GM06990 (cell line): Measurements from ENCODE around the gene EXD2.
"Not testable (repeated sequence)": the region's sequence is repeated elsewhere in the genome, so short reads cannot be mapped to it uniquely, and the experiment has no call there.

Source experiments
- DNase-seq: peaks from one replicate; pipeline ENCODE4 v3.0.0-alpha.2; 2011; ENCODE audit not compliant: insufficient read length; ENCODE audit errors: extremely low read depth
- H3K27me3 ChIP-seq: replicated peaks from 2 replicates; pipeline ENCODE4 v1.6.0; 2011; ENCODE audit warnings: low read length; ENCODE audit not compliant: control insufficient read depth, insufficient read depth
- H3K36me3 ChIP-seq: 2 replicates; pipeline ENCODE4 v1.5.1; 2011; ENCODE audit warnings: low read length; ENCODE audit not compliant: control insufficient read depth, insufficient read depth
- H3K4me3 ChIP-seq: replicated peaks from 2 replicates; pipeline ENCODE4 v1.5.1; 2011; ENCODE audit warnings: low read depth, mild to moderate bottlenecking, control low read depth, low read length
- TF ChIP-seq, protein P1 (sequence below): IDR thresholded peaks from 2 replicates; pipeline ENCODE4 v1.5.1; 2011; ENCODE audit warnings: low read length, control low read depth, mild to moderate bottlenecking, inconsistent platforms; ENCODE audit not compliant: insufficient read depth, poor library complexity, severe bottlenecking

EXD2 gene

DNA sequence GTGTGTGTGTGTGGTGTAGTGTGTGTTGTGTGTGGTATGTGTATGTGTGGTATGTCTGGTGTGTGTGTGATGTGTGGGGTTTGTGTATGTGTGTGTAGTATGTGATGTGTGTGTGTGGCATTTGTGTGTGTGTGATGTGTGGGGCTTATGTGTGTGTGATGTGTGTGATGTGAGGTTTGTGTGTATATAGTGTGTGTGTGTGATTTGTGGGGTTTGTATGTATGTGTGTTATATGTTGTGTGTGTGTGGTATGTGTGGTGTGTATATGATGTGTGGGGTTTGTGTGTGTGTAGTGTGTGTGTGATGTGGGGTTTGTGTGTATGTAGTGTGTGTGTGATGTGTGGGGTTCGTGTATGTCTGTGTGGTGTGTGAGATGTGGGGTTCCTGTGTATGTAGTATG lies 78.1 kb downstream of the EXD2 start:
- TF ChIP-seq, protein P1, sequence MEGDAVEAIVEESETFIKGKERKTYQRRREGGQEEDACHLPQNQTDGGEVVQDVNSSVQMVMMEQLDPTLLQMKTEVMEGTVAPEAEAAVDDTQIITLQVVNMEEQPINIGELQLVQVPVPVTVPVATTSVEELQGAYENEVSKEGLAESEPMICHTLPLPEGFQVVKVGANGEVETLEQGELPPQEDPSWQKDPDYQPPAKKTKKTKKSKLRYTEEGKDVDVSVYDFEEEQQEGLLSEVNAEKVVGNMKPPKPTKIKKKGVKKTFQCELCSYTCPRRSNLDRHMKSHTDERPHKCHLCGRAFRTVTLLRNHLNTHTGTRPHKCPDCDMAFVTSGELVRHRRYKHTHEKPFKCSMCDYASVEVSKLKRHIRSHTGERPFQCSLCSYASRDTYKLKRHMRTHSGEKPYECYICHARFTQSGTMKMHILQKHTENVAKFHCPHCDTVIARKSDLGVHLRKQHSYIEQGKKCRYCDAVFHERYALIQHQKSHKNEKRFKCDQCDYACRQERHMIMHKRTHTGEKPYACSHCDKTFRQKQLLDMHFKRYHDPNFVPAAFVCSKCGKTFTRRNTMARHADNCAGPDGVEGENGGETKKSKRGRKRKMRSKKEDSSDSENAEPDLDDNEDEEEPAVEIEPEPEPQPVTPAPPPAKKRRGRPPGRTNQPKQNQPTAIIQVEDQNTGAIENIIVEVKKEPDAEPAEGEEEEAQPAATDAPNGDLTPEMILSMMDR = no peak
- H3K4me3 ChIP-seq = no peak overlapping the region
- no peaks in the 10 kb centered on the region for H3K36me3 ChIP-seq
- no peak for DNase-seq
- H3K27me3 ChIP-seq = peaks cover 3% of the 10 kb centered on the region

DNA sequence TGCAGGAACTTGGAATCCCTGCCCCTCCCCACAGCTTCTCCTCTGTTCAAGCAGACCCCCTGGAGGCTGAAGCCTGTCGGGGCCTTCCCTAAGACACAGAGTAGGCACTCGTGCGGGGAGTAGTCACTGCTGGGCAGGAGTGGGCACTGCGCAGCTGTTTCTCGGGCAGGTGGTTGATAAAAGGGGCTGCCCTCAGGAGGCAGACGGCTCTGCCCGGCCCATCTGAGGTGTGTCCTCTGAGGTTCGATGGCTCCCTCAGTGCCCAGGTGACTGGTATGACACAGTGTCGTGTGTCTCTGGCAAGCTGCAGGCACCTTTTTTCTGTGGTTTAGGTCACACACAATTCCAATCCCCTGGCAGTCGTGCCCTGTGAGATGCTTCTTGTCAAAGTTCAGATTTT lies 78.8 kb downstream of the EXD2 start:
- Histone ChIP-seq H3K4me3 (no peak overlapping the region), H3K36me3 (no peaks in the 10 kb centered on the region), H3K27me3 (peaks cover 3% of the 10 kb centered on the region)
- no peak for DNase-seq
- TF ChIP-seq, protein P1 = no peak

DNA sequence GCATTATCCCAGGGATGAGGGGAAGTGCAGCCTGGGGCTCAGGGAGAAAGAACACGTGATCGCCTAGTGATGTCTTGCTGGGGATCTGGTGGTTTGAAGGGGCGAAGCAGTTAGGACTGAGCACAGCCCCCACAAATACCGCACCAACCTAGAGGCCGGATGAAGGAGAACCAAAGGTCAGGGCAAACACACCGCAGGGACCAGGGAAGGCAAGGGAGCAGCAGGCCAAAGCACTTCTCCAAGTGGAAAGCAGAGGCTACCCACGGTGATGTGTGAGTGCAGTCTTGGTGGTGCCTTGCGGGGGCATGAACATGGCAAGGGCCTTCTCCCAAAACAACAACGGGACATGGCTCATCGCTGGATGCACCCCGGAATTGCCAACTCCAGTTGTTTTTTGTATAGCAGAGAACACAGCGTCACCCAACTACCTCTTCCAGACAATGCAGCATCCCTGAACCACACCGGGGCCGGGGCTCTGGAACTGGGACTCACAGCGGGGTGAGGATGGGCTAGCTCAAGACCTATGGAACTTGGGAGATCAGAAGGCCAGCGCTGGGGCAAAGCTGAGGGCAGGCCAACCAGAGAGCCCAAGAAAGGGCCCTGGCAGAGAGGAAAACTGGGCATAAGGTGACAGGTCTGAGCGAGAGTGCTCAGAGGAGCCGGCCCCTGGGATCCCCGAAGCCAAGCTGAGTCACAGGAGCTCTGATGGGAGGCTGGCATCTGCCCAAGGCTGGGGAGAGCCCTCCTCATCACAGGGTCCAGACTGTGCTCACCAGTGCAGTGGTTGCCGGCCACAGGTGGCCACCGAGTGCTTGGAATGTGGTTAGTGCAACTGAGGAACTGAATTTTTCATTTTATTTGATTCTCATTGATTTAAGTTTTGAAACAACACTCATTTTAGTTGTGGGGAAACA lies 79.8 kb downstream of the EXD2 start:
- TF ChIP-seq, protein P1 = no peak
- Histone ChIP-seq H3K36me3 (no peaks in the 10 kb centered on the region), H3K27me3 (peaks cover 1% of the 10 kb centered on the region), H3K4me3 (no peak overlapping the region)
- no peak for DNase-seq

DNA sequence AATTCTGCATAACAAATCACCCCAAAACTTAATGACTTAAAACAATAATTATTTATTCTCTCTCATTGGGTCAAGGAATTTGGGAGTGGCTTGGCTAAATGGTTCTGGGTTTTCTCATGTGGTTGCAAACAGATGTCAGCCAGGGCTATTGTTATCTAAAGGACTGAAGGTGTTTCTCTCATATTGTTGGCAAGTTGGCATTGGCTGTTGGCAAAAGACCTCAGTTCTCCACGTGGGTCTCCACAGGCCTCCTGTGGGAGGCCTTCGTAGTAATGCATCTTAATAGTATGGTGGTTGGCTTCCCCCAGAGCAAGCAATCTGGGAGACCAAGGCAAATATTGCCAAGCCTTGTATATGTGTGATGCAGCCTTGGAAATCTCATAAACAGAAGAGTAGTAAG lies 83.0 kb downstream of the EXD2 start:
- DNase-seq = no peak
- H3K27me3 ChIP-seq = no peaks in the 10 kb centered on the region; the same call in none of the 2 replicates
- TF ChIP-seq, protein P1 = no peak
- no peaks in the 10 kb centered on the region for H3K36me3 ChIP-seq
- H3K4me3 ChIP-seq = no peak overlapping the region

DNA sequence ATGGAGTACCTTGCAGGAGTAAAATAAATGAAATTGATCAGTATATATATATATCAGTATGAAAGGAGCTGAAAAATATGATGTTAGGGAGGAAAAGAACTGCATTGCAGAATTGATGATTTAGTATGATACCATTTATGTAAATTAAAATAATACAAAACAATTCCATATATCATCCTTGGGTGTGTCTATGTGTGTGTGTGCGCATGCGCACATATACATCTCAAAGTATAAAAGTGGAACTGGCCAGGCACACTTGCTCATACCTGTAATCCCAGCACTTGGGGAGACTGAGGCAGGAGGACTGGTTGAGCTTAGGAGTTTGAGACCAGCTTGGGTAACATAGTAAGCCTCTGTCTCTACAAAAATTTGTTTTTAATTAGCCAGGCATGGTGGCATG lies 84.0 kb downstream of the EXD2 start:
- no peaks in the 10 kb centered on the region for H3K36me3 ChIP-seq
- TF ChIP-seq, protein P1 = no peak
- no peaks in the 10 kb centered on the region; the same call in none of the 2 replicates for H3K27me3 ChIP-seq
- H3K4me3 ChIP-seq = no peak overlapping the region
- no peak for DNase-seq

DNA sequence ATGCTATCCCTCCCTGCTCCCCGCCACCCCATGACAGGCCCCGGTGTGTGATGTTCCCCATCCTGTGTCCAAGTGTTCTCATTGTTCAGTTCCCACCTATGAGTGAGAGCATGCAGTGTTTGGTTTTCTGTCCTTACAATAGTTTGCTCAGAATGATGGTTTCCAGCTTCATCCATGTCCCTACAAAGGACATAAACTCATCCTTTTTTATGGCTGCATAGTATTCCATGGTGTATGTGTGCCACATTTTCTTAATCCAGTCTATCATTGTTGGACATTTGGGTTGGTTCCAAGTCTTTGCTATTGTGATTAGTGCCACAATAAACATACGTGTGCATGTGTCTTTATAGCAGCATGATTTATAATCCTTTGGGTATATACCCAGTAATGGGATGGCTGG lies 86.1 kb downstream of the EXD2 start:
- not testable (repeated sequence) for H3K27me3 ChIP-seq, H3K4me3 ChIP-seq, H3K36me3 ChIP-seq, DNase-seq
